ENCODE results near the gene TPST2. TPM values are rescaled to one million over a fixed set of nuclear protein-coding genes. Genes with fewer than 3 reads are reported as not detected.

Gene TPST2
- total and polyA plus RNA-seq, 2 of the 4 experiments (the other 2 are of a cell fraction) = 42.5 to 63.6 TPM

DNA sequence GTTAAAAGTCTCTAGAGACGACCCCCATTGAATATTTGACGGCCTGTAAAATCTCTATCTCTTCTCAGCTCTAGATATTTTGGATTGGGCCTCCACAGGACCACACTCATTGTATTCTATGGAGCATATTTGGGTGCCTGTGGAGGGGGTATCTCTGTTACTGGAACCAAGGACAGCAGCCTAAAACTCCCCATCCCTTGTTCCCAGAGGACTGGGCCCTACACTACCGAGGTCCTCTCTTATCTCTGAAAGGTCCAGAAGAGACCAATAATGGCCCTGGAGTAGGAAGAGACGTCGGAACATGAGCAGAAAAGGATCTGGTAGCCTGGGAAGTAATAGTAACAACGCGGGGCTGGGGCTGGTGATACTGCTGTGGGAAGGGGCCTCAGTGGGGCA, 106.9 kb downstream of the TPST2 start:
- Histone ChIP-seq H3K4me1 (ENCODE audit: control insufficient read depth, insufficient read depth, low read length) (peaks cover 9% of the 10 kb centered on the region), H3K9ac (ENCODE audit: low read depth, low read length) (peak overlapping the region; percentile 90), H2BK20ac (ENCODE audit: low read depth, low read length) (0 out of 2 replicates have a peak overlapping the region, but pooled peaks have one; percentile 3), H3K14ac (replicated peaks; ENCODE audit: low read depth, low read length) (peak overlapping the region; percentile 67), H3K23ac (ENCODE audit: low read depth, low read length) (peak overlapping the region; percentile 82), H3K36me3 (ENCODE audit: control insufficient read depth, insufficient read depth, low read length) (peaks cover 14% of the 10 kb centered on the region), H3K4ac (ENCODE audit: low read depth, low read length) (peak overlapping the region; percentile 88), H4K5ac (ENCODE audit: low read depth, low read length) (peak overlapping the region; percentile 73), H2AK5ac (ENCODE audit: low read depth, low read length) (peak overlapping the region; percentile 78), H3K27ac (ENCODE audit: insufficient read depth, low read length) (peak overlapping the region; percentile 90), H3K4me3 (ENCODE audit: insufficient read depth, low read depth, low read length) (peak overlapping the region; percentile 80), H3K27me3 (ENCODE audit: control insufficient read depth, insufficient read depth, low read length) (no peaks in the 10 kb centered on the region), H4K8ac (ENCODE audit: low read depth in 2 of 2, low read length in 2 of 2) (peak overlapping the region; percentile 94 to 100), H4K91ac (ENCODE audit: insufficient read depth, low read depth, low read length) (peak overlapping the region; percentile 32), H2BK5ac (ENCODE audit: low read depth, low read length, poor library complexity, severe bottlenecking) (peak overlapping the region; percentile 64), H3K56ac (ENCODE audit: extremely low read depth, insufficient read depth, low read length) (peak overlapping the region; percentile 79; the same call in 1 of the 2 replicates), H3K18ac (ENCODE audit: low read depth, low read length) (no peak overlapping the region; the same call in 1 of the 2 replicates), H3K9me1 (ENCODE audit: insufficient read depth, low read length) (no peaks in the 10 kb centered on the region; the same call in 1 of the 2 replicates), H4K20me1 (ENCODE audit: insufficient read depth, low read length) (no peaks in the 10 kb centered on the region), H3K9me3 (ENCODE audit: control insufficient read depth, insufficient read depth, low read length) (no peaks in the 10 kb centered on the region), H2AFZ (replicated peaks; ENCODE audit: low read length, poor library complexity) (peak overlapping the region; percentile 97), H2BK120ac (ENCODE audit: low read depth, low read length) (peak overlapping the region; percentile 30; the same call in 1 of the 2 replicates), H2BK15ac (ENCODE audit: low read depth, low read length) (no peak overlapping the region), H3K79me1 (ENCODE audit: low read depth in 1 of 2, low read length in 2 of 2) (peaks cover 33 to 69% of the 10 kb centered on the region in 2 experiments), H2AK9ac (replicated peaks; ENCODE audit: low read depth, low read length, poor library complexity) (peak overlapping the region; percentile 97), H3K4me2 (ENCODE audit: low read depth, low read length) (peak overlapping the region; percentile 92)
- no peak for TF ChIP-seq CHD1 (IDR thresholded peaks at IDR 0.05; ENCODE audit: low read depth, low read length)
- TF ChIP-seq RAD21 (IDR thresholded peaks at IDR 0.05; ENCODE audit: low read length) = no peak
- no peak for TF ChIP-seq SMC3 (IDR thresholded peaks at IDR 0.05; ENCODE audit: low read depth, low read length)
- no peak for TF ChIP-seq MXI1 (IDR thresholded peaks at IDR 0.05; ENCODE audit: borderline replicate concordance, low read depth, low read length)
- no peak for TF ChIP-seq NFE2L2 (IDR thresholded peaks at IDR 0.05; ENCODE audit: low read depth, low read length)
- TF ChIP-seq RCOR1 (IDR thresholded peaks at IDR 0.05; ENCODE audit: insufficient replicate concordance, low read length) = no peak
- TF ChIP-seq FOS (IDR thresholded peaks at IDR 0.05; ENCODE audit: low read depth, low read length) = no peak
- TF ChIP-seq, protein P1, sequence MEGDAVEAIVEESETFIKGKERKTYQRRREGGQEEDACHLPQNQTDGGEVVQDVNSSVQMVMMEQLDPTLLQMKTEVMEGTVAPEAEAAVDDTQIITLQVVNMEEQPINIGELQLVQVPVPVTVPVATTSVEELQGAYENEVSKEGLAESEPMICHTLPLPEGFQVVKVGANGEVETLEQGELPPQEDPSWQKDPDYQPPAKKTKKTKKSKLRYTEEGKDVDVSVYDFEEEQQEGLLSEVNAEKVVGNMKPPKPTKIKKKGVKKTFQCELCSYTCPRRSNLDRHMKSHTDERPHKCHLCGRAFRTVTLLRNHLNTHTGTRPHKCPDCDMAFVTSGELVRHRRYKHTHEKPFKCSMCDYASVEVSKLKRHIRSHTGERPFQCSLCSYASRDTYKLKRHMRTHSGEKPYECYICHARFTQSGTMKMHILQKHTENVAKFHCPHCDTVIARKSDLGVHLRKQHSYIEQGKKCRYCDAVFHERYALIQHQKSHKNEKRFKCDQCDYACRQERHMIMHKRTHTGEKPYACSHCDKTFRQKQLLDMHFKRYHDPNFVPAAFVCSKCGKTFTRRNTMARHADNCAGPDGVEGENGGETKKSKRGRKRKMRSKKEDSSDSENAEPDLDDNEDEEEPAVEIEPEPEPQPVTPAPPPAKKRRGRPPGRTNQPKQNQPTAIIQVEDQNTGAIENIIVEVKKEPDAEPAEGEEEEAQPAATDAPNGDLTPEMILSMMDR (conservative IDR thresholded peaks at IDR 0.05; ENCODE audit: low read depth, low read length) = no peak
- TF ChIP-seq, protein P2, sequence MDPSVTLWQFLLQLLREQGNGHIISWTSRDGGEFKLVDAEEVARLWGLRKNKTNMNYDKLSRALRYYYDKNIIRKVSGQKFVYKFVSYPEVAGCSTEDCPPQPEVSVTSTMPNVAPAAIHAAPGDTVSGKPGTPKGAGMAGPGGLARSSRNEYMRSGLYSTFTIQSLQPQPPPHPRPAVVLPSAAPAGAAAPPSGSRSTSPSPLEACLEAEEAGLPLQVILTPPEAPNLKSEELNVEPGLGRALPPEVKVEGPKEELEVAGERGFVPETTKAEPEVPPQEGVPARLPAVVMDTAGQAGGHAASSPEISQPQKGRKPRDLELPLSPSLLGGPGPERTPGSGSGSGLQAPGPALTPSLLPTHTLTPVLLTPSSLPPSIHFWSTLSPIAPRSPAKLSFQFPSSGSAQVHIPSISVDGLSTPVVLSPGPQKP (IDR thresholded peaks at IDR 0.05; ENCODE audit: borderline replicate concordance, low read depth, low read length) = no peak
- TF ChIP-seq RFX5 (IDR thresholded peaks at IDR 0.05; ENCODE audit: low read depth, low read length) = no peak
- TF ChIP-seq MAZ (IDR thresholded peaks at IDR 0.05; ENCODE audit: borderline replicate concordance, low read depth, low read length) = no peak
- no peak for TF ChIP-seq POLR2A (IDR thresholded peaks at IDR 0.05; ENCODE audit: low read depth, low read length)
- TF ChIP-seq CEBPB (IDR thresholded peaks at IDR 0.05; ENCODE audit: low read depth, low read length) = no peak
- TF ChIP-seq MAFK (IDR thresholded peaks at IDR 0.05; ENCODE audit: low read depth, low read length) = no peak
- TF ChIP-seq, protein P3, sequence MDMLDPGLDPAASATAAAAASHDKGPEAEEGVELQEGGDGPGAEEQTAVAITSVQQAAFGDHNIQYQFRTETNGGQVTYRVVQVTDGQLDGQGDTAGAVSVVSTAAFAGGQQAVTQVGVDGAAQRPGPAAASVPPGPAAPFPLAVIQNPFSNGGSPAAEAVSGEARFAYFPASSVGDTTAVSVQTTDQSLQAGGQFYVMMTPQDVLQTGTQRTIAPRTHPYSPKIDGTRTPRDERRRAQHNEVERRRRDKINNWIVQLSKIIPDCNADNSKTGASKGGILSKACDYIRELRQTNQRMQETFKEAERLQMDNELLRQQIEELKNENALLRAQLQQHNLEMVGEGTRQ (IDR thresholded peaks at IDR 0.05; ENCODE audit: low read depth, low read length) = no peak
- TF ChIP-seq BHLHE40 (IDR thresholded peaks at IDR 0.05; ENCODE audit: low read depth, low read length) = no peak
- dilution Hi-C loops (cut with HindIII; ENCODE audit: low sequenced_read_pairs, unreplicated experiment) (no loop called here), in situ Hi-C loops (cut with MboI; ENCODE audit: low sequenced_read_pairs) (no loop called here), intact Hi-C loops (cut with micrococcal nuclease) (no loop called here)
- WGBS, 2 experiments (ENCODE audit: extremely low coverage in 2 of 2, insufficient read length in 1 of 2) = 0% methylated on average over 4 of the region's 7 CpGs; no CpG with 5 or more reads in 1 of the 2 experiments
- ChIA-PET CTCF (interaction anchor here (2.2 kb wide), 1 partner anchor 20 kb away, joined by 7 read pairs; no protein-coding TSS in a partner anchor), POLR2A (ENCODE audit: unreplicated experiment) (no interaction called here)
- no peak for DNase-seq
- BruUV-seq (replicated peaks) = no TSS peak
- ATAC-seq (ENCODE audit: low read depth) = no peak; the same call in 1 of the 2 replicates
